H1 (cell line): ENCODE results near the gene ABHD16B. TPM values are rescaled to one million over a fixed set of nuclear protein-coding genes. Genes with fewer than 3 reads are reported as not detected.

Experiments
- KDM4A ChIP-seq: IDR thresholded peaks from one replicate; pipeline ENCODE4 v1.7.1; 2012; ENCODE audit warnings: low read depth, mild to moderate bottlenecking, moderate library complexity, low read length, inconsistent platforms; ENCODE audit not compliant: severe bottlenecking
- polyA plus RNA-seq, 7 experiments: library from polyadenylated mRNA; depleted of rRNA in 3 of 7; stranded (reverse) in 5 of 7; unstranded in 2 of 7; fragments of >200 nt in 5 of 7; fragments of 200-250 nt in 2 of 7; gene quantifications; 1 replicate in 5 of 7; 2 replicates in 1 of 7; 4 replicates in 1 of 7; pipeline versions ENCODE4 v1.2.1 to v1.2.3, GENCODE V29; 2011 to 2013; ENCODE audit warnings: missing spikeins in 2 of 7, mixed read lengths in 2 of 7
- total RNA-seq: library from RNA; stranded (reverse); fragmentation: NEBNext Ultra II Directional; extraction: Animal tissue kit (Norgen Biotek cat#: 25700); gene quantifications from 2 replicates; pipeline ENCODE4 v1.2.1, GENCODE V29; 2021

The ABHD16B gene
- total and polyA plus RNA-seq, 2 of the 8 experiments (the other 6 are each of a cell fraction or from before 2014, with no cell fraction given) = not detected

GRCh38 chr20:63846128-63846771 lies 15.0 kb upstream of the ABHD16B start (continued):
- no peak for TF ChIP-seq KDM4A
- TF ChIP-seq, all 59 proteins: peak for 5
